Measurements from ENCODE around the gene PTPN14. TPM values are rescaled to one million over a fixed set of nuclear protein-coding genes. Genes with fewer than 3 reads are reported as not detected.
A peak's percentile ranks its signal among the peaks of the same experiment; 100 is the strongest.

Gene PTPN14
- total and polyA plus RNA-seq, 2 donors from 2014 or later = 5.1 to 87.2 TPM

- Histone ChIP-seq H3K9ac (ENCODE audit: low read length in 3 of 3) (peak overlapping the region; percentile 34 to 94 (median 73)), H3K27ac (ENCODE audit: low read depth in 2 of 2, low read length in 2 of 2) (no peak overlapping the region)
These were observed 1.8 kb downstream of the PTPN14 start for GRCh38 chr1:214549604-214550003.

GRCh38 chr1:214548988-214549387 is 2.4 kb downstream of the PTPN14 start:
- TF ChIP-seq CTCF (IDR thresholded peaks at IDR 0.05; ENCODE audit: borderline replicate concordance, extremely low read depth, insufficient read depth) = no peak
- no peak for DNase-seq
- peaks cover 6 to 25% (median 19%) of the 10 kb centered on the region in 3 donors for H3K4me1 ChIP-seq (ENCODE audit: control insufficient read depth in 2 of 3, insufficient read depth in 2 of 3, low read depth in 1 of 3, low read length in 3 of 3)
- H3K27ac ChIP-seq (ENCODE audit: low read depth in 2 of 2, low read length in 2 of 2) = no peak overlapping the region
- no peaks in the 10 kb centered on the region for H3K27me3 ChIP-seq (ENCODE audit: control insufficient read depth, insufficient read depth, low read length)
- H3K4me3 ChIP-seq (ENCODE audit: low read length in 3 of 3) = peak overlapping the region in 2 of 3 donors; percentile 84 to 85
- no peaks in the 10 kb centered on the region for H3K36me3 ChIP-seq (ENCODE audit: control insufficient read depth in 2 of 3, insufficient read depth in 3 of 3, low read length in 3 of 3)
- no peak for FAIRE-seq
- H3K9me3 ChIP-seq (ENCODE audit: control insufficient read depth in 2 of 3, insufficient read depth in 1 of 3, low read length in 3 of 3) = no peaks in the 10 kb centered on the region
- intact Hi-C loops (cut with DNase I) = no loop called here
- H3K9ac ChIP-seq (ENCODE audit: low read length in 3 of 3) = peak overlapping the region in 1 of 3 donors; percentile 20

More at GRCh38 chr1:214549604-214550003, 1.8 kb downstream of the PTPN14 start:
- Histone ChIP-seq H3K4me3 (ENCODE audit: low read length in 3 of 3) (peak overlapping the region; percentile 82 to 85 (median 84)), H3K4me1 (ENCODE audit: control insufficient read depth in 2 of 3, insufficient read depth in 2 of 3, low read depth in 1 of 3, low read length in 3 of 3) (peaks cover 6 to 25% (median 19%) of the 10 kb centered on the region in 3 donors), H3K36me3 (ENCODE audit: control insufficient read depth in 2 of 3, insufficient read depth in 3 of 3, low read length in 3 of 3) (no peaks in the 10 kb centered on the region), H3K27me3 (ENCODE audit: control insufficient read depth, insufficient read depth, low read length) (no peaks in the 10 kb centered on the region), H3K9me3 (ENCODE audit: control insufficient read depth in 2 of 3, insufficient read depth in 1 of 3, low read length in 3 of 3) (no peaks in the 10 kb centered on the region)
- FAIRE-seq (no peak), DNase-seq (no peak)
- TF ChIP-seq CTCF (IDR thresholded peaks at IDR 0.05; ENCODE audit: borderline replicate concordance, extremely low read depth, insufficient read depth) = no peak
- intact Hi-C loops (cut with DNase I) = no loop called here

GRCh38 chr1:214548271-214548670 is 3.1 kb downstream of the PTPN14 start:
- TF ChIP-seq CTCF (IDR thresholded peaks at IDR 0.05; ENCODE audit: borderline replicate concordance, extremely low read depth, insufficient read depth) = no peak
- intact Hi-C loops (cut with DNase I) = no loop called here
- H3K9ac ChIP-seq (ENCODE audit: low read length in 3 of 3) = no peak overlapping the region
- DNase-seq = no peak
- no peaks in the 10 kb centered on the region for H3K36me3 ChIP-seq (ENCODE audit: control insufficient read depth in 2 of 3, insufficient read depth in 3 of 3, low read length in 3 of 3)
- FAIRE-seq = no peak
- H3K27me3 ChIP-seq (ENCODE audit: control insufficient read depth, insufficient read depth, low read length) = no peaks in the 10 kb centered on the region
- no peaks in the 10 kb centered on the region for H3K9me3 ChIP-seq (ENCODE audit: control insufficient read depth in 2 of 3, insufficient read depth in 1 of 3, low read length in 3 of 3)
- peaks cover 6 to 25% (median 19%) of the 10 kb centered on the region in 3 donors for H3K4me1 ChIP-seq (ENCODE audit: control insufficient read depth in 2 of 3, insufficient read depth in 2 of 3, low read depth in 1 of 3, low read length in 3 of 3)
- H3K27ac ChIP-seq (ENCODE audit: low read depth in 2 of 2, low read length in 2 of 2) = no peak overlapping the region
- H3K4me3 ChIP-seq (ENCODE audit: low read length in 3 of 3) = peak overlapping the region in 1 of 3 donors; percentile 85

- Histone ChIP-seq H3K4me1 (ENCODE audit: control insufficient read depth in 2 of 3, insufficient read depth in 2 of 3, low read depth in 1 of 3, low read length in 3 of 3) (peaks cover 6 to 25% (median 19%) of the 10 kb centered on the region in 3 donors), H3K27ac (ENCODE audit: low read depth in 2 of 2, low read length in 2 of 2) (no peak overlapping the region), H3K9me3 (ENCODE audit: control insufficient read depth in 2 of 3, insufficient read depth in 1 of 3, low read length in 3 of 3) (no peaks in the 10 kb centered on the region), H3K9ac (ENCODE audit: low read length in 3 of 3) (peak overlapping the region in 1 of 3 donors; percentile 0), H3K36me3 (ENCODE audit: control insufficient read depth in 2 of 3, insufficient read depth in 3 of 3, low read length in 3 of 3) (no peaks in the 10 kb centered on the region), H3K4me3 (ENCODE audit: low read length in 3 of 3) (no peak overlapping the region), H3K27me3 (ENCODE audit: control insufficient read depth, insufficient read depth, low read length) (no peaks in the 10 kb centered on the region)
- DNase-seq (no peak), FAIRE-seq (no peak)
- intact Hi-C loops (cut with DNase I) = no loop called here
- no peak for TF ChIP-seq CTCF (IDR thresholded peaks at IDR 0.05; ENCODE audit: borderline replicate concordance, extremely low read depth, insufficient read depth)
These were observed 3.7 kb downstream of the PTPN14 start for GRCh38 chr1:214547747-214548146.

Measured in kidney (tissue), 14 donors.